ENCODE data around the gene GPC1. TPM values are rescaled to one million over a fixed set of nuclear protein-coding genes. Genes with fewer than 3 reads are reported as not detected.
A peak's percentile ranks its signal among the peaks of the same experiment; 100 is the strongest.

GPC1 gene
- total and polyA plus RNA-seq, 4 experiments from 2014 or later, result 0.14 to 1.2 (median 0.88) TPM

DNA sequence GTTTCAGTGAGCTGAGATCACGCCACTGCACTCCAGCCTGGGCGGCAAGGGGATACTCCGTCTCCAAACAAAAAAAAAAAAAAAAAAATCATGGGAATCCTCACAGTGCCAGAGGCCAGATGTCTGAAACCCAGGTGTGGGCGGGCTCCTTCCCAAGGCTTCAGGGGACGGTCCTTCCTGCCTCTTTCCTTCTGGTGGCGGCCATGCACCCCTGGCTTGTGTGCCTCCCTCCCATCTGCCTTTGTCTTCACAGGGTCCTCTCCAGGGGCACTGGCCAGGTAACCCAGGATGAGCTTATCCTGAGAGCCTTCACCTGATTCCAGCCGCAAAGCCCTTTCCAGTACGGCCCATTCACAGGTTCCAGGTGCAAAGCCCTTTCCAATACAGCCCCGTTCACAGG lies 40.9 kb upstream of the GPC1 start:
- intact Hi-C loops (cut with micrococcal nuclease), result no loop called here
- Mint-ChIP-seq H3K27ac (no peak overlapping the region), H3K4me3 (no peak overlapping the region), H3K4me1 (peaks cover 0 to 13% (median 1%) of the 10 kb centered on the region in 4 donors), H3K9me3 (peaks cover 0 to 2% (median 0%) of the 10 kb centered on the region in 8 donors), H3K27me3 (no peaks in the 10 kb centered on the region), H3K36me3 (no peaks in the 10 kb centered on the region)
- H3K27me3 ChIP-seq (ENCODE audit: insufficient read depth, low read length), result no peaks in the 10 kb centered on the region
- no peaks in the 10 kb centered on the region for H3K4me1 ChIP-seq (ENCODE audit: insufficient read depth, low read length)
- ChIA-PET POLR2A (ENCODE audit: partially characterized antibody) (no interaction called here), CTCF (ENCODE audit: partially characterized antibody) (no interaction called here)
- no peak for DNase-seq
- H3K27ac ChIP-seq (ENCODE audit: low read depth, low read length), result no peak overlapping the region
- no peaks in the 10 kb centered on the region for H3K36me3 ChIP-seq (ENCODE audit: insufficient read depth, low read length)
- H3K4me3 ChIP-seq (ENCODE audit: low read length in 2 of 2), result no peak overlapping the region
- no peaks in the 10 kb centered on the region for H3K9me3 ChIP-seq (ENCODE audit: control insufficient read depth in 1 of 2, low read length in 2 of 2)

- Histone ChIP-seq H3K4me3 (ENCODE audit: low read length in 2 of 2) (no peak overlapping the region), H3K27me3 (ENCODE audit: insufficient read depth, low read length) (no peaks in the 10 kb centered on the region), H3K9me3 (ENCODE audit: control insufficient read depth in 1 of 2, low read length in 2 of 2) (no peaks in the 10 kb centered on the region), H3K27ac (ENCODE audit: low read depth, low read length) (no peak overlapping the region), H3K4me1 (ENCODE audit: insufficient read depth, low read length) (no peaks in the 10 kb centered on the region), H3K36me3 (ENCODE audit: insufficient read depth, low read length) (no peaks in the 10 kb centered on the region)
- H3K4me1 Mint-ChIP-seq, result peaks cover 0 to 10% (median 1%) of the 10 kb centered on the region in 4 donors
- H3K36me3 Mint-ChIP-seq, result no peaks in the 10 kb centered on the region
- H3K4me3 Mint-ChIP-seq, result no peak overlapping the region
- CTCF ChIA-PET (ENCODE audit: partially characterized antibody), result no interaction called here
- H3K9me3 Mint-ChIP-seq, result peaks cover 0 to 2% (median 0%) of the 10 kb centered on the region in 8 donors
- POLR2A ChIA-PET (ENCODE audit: partially characterized antibody), result no interaction called here
- H3K27ac Mint-ChIP-seq, result no peak overlapping the region
- DNase-seq, result no peak
- intact Hi-C loops (cut with micrococcal nuclease), result no loop called here
- no peaks in the 10 kb centered on the region for H3K27me3 Mint-ChIP-seq
These were observed 40.0 kb upstream of the GPC1 start for GRCh38 chr2:240395448-240395847.

DNA sequence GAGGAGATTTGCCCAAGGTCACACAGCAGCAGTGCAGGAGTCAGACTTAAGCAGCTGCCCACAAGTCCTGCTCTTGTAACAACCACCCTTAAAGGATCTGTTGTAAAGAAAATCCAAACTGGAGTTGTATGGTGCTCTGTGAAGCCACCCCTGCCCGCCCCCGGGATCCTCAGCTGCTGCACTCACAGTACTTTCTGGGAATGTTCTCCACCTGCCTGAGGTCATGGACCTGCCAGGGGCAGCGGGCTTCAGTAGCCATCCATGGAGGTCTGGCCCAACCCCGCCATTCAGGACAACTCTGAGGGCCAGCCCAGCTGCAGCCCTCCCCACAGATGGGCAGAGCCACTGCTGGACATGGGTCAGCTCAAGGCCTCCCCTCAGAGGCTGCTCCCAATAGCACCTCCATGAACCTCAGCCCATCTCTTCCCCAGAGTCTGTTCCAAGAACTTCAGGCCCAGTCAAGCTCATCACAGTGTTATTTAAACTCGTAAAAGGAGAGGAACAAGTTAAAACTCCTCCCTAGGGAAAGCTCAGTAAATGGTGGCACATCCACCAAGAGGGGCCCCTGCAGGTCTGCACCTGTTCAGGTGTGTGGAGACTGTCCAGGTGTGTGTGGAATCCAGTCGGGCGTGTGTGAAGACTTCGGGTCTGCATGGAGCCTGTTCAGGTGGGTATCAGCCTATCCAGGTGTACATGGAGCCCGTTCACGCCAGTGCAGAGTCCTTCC lies 39.4 kb upstream of the GPC1 start:
- ChIA-PET POLR2A (ENCODE audit: partially characterized antibody) (no interaction called here), CTCF (ENCODE audit: partially characterized antibody) (no interaction called here)
- no peaks in the 10 kb centered on the region for H3K4me1 ChIP-seq (ENCODE audit: insufficient read depth, low read length)
- no peaks in the 10 kb centered on the region for H3K36me3 ChIP-seq (ENCODE audit: insufficient read depth, low read length)
- DNase-seq, result no peak
- intact Hi-C loops (cut with micrococcal nuclease), result no loop called here
- peaks cover 0 to 1% (median 0%) of the 10 kb centered on the region in 8 donors for H3K9me3 Mint-ChIP-seq
- H3K4me3 ChIP-seq (ENCODE audit: low read length in 2 of 2), result no peak overlapping the region
- no peaks in the 10 kb centered on the region for H3K36me3 Mint-ChIP-seq
- H3K27ac ChIP-seq (ENCODE audit: low read depth, low read length), result no peak overlapping the region
- H3K4me3 Mint-ChIP-seq, result no peak overlapping the region
- H3K4me1 Mint-ChIP-seq, result peaks cover 0 to 10% (median 1%) of the 10 kb centered on the region in 4 donors
- no peaks in the 10 kb centered on the region for H3K27me3 ChIP-seq (ENCODE audit: insufficient read depth, low read length)
- no peaks in the 10 kb centered on the region for H3K27me3 Mint-ChIP-seq
- no peak overlapping the region for H3K27ac Mint-ChIP-seq
- no peaks in the 10 kb centered on the region for H3K9me3 ChIP-seq (ENCODE audit: control insufficient read depth in 1 of 2, low read length in 2 of 2)

DNA sequence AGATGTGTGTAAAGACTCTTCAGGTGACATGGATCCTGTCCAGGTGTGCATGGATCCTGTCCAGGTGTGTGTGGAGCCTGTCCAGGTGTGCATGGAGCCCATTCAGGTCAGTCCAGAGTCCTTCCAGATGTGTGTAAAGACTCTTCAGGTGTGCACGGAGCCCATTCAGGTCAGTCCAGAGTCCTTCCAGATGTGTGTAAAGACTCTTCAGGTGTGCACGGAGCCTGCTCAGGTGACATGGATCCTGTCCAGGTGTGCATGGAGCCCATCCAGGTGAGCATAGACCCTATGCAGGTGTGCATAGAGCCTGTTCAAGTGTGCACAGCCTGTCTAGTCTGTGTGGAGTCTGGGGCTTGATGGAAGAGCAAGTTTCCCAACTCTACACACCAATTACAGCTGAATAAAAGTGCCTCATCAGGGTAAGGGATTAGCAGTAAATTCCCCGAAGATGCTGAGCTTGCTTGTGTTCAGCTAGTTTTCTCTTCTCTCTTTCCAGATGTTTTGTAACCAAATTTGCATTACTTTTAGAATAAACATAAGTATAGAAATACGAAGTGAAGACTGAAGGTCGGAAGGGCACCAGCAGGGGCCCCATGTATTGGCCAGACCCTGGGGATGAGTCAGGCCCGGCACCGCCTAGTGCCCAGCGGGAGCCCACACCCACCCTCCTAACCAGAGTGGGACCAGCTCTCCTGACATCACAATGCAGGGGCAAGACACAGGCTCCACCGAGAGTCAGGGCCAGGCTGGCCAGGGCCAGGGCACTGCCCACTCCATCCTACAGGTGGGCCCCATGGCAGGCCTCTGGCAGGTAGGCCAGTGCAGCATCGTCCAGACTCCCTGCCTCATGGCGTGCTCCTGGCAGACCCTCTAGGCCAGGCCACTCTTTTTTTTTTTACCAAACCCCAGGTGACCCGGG lies 38.6 kb upstream of the GPC1 start:
- Mint-ChIP-seq H3K36me3 (no peaks in the 10 kb centered on the region), H3K4me1 (peaks cover 0 to 10% (median 1%) of the 10 kb centered on the region in 4 donors), H3K27me3 (no peaks in the 10 kb centered on the region), H3K4me3 (no peak overlapping the region), H3K9me3 (no peaks in the 10 kb centered on the region), H3K27ac (no peak overlapping the region)
- no peak for DNase-seq
- intact Hi-C loops (cut with micrococcal nuclease), result no loop called here
- Histone ChIP-seq H3K36me3 (ENCODE audit: insufficient read depth, low read length) (no peaks in the 10 kb centered on the region), H3K27me3 (ENCODE audit: insufficient read depth, low read length) (no peaks in the 10 kb centered on the region), H3K4me1 (ENCODE audit: insufficient read depth, low read length) (no peaks in the 10 kb centered on the region), H3K27ac (ENCODE audit: low read depth, low read length) (no peak overlapping the region), H3K9me3 (ENCODE audit: control insufficient read depth in 1 of 2, low read length in 2 of 2) (no peaks in the 10 kb centered on the region), H3K4me3 (ENCODE audit: low read length in 2 of 2) (no peak overlapping the region)
- CTCF ChIA-PET (ENCODE audit: partially characterized antibody), result no interaction called here
- POLR2A ChIA-PET (ENCODE audit: partially characterized antibody), result no interaction called here

- ChIA-PET CTCF (ENCODE audit: partially characterized antibody) (no interaction called here), POLR2A (ENCODE audit: partially characterized antibody) (no interaction called here)
- H3K9me3 ChIP-seq (ENCODE audit: control insufficient read depth in 1 of 2, low read length in 2 of 2), result no peaks in the 10 kb centered on the region
- H3K4me3 ChIP-seq (ENCODE audit: low read length in 2 of 2), result no peak overlapping the region
- H3K27ac ChIP-seq (ENCODE audit: low read depth, low read length), result no peak overlapping the region
- Mint-ChIP-seq H3K27ac (no peak overlapping the region), H3K27me3 (no peaks in the 10 kb centered on the region), H3K36me3 (no peaks in the 10 kb centered on the region), H3K4me3 (no peak overlapping the region), H3K9me3 (no peaks in the 10 kb centered on the region), H3K4me1 (peaks cover 2 to 13% (median 3%) of the 10 kb centered on the region in 4 donors)
- peaks cover 2% of the 10 kb centered on the region for H3K4me1 ChIP-seq (ENCODE audit: insufficient read depth, low read length)
- no peak for DNase-seq
- no peaks in the 10 kb centered on the region for H3K27me3 ChIP-seq (ENCODE audit: insufficient read depth, low read length)
- intact Hi-C loops (cut with micrococcal nuclease), result no loop called here
- no peaks in the 10 kb centered on the region for H3K36me3 ChIP-seq (ENCODE audit: insufficient read depth, low read length)
These were observed 37.9 kb upstream of the GPC1 start for GRCh38 chr2:240397542-240397916.

GRCh38 chr2:240397924-240398645 lies 37.4 kb upstream of the GPC1 start:
- no peaks in the 10 kb centered on the region for H3K36me3 ChIP-seq (ENCODE audit: insufficient read depth, low read length)
- Mint-ChIP-seq H3K9me3 (no peaks in the 10 kb centered on the region), H3K4me1 (peaks cover 5 to 13% (median 8%) of the 10 kb centered on the region in 4 donors), H3K4me3 (no peak overlapping the region), H3K36me3 (no peaks in the 10 kb centered on the region), H3K27me3 (no peaks in the 10 kb centered on the region), H3K27ac (no peak overlapping the region)
- H3K27ac ChIP-seq (ENCODE audit: low read depth, low read length), result no peak overlapping the region
- H3K4me3 ChIP-seq (ENCODE audit: low read length in 2 of 2), result no peak overlapping the region
- intact Hi-C loops (cut with micrococcal nuclease), result no loop called here
- no peaks in the 10 kb centered on the region for H3K9me3 ChIP-seq (ENCODE audit: control insufficient read depth in 1 of 2, low read length in 2 of 2)
- no peak for DNase-seq
- peaks cover 8% of the 10 kb centered on the region for H3K4me1 ChIP-seq (ENCODE audit: insufficient read depth, low read length)
- CTCF ChIA-PET (ENCODE audit: partially characterized antibody), result no interaction called here
- no peaks in the 10 kb centered on the region for H3K27me3 ChIP-seq (ENCODE audit: insufficient read depth, low read length)
- POLR2A ChIA-PET (ENCODE audit: partially characterized antibody), result no interaction called here

GRCh38 chr2:240398661-240399267 lies 36.7 kb upstream of the GPC1 start:
- ChIA-PET CTCF (ENCODE audit: partially characterized antibody) (no interaction called here), POLR2A (ENCODE audit: partially characterized antibody) (no interaction called here)
- no peaks in the 10 kb centered on the region for H3K9me3 Mint-ChIP-seq
- peak overlapping the region in 1 of 8 donors; percentile 31 for H3K4me3 Mint-ChIP-seq
- no peaks in the 10 kb centered on the region for H3K9me3 ChIP-seq (ENCODE audit: control insufficient read depth in 1 of 2, low read length in 2 of 2)
- H3K36me3 Mint-ChIP-seq, result no peaks in the 10 kb centered on the region
- H3K36me3 ChIP-seq (ENCODE audit: insufficient read depth, low read length), result no peaks in the 10 kb centered on the region
- H3K27me3 ChIP-seq (ENCODE audit: insufficient read depth, low read length), result no peaks in the 10 kb centered on the region
- no peak overlapping the region for H3K27ac ChIP-seq (ENCODE audit: low read depth, low read length)
- no peaks in the 10 kb centered on the region for H3K27me3 Mint-ChIP-seq
- H3K4me1 ChIP-seq (ENCODE audit: insufficient read depth, low read length), result peaks cover 15% of the 10 kb centered on the region
- H3K4me1 Mint-ChIP-seq, result peaks cover 9 to 19% (median 15%) of the 10 kb centered on the region in 4 donors
- H3K4me3 ChIP-seq (ENCODE audit: low read length in 2 of 2), result no peak overlapping the region
- no peak for DNase-seq
- no peak overlapping the region for H3K27ac Mint-ChIP-seq
- intact Hi-C loops (cut with micrococcal nuclease), result no loop called here
